HEK293 (cell line): ENCODE measurements around the gene THAP7.
A peak's percentile ranks its signal among the peaks of the same experiment; 100 is the strongest.

Experiments used
- HOXC10 ChIP-seq: sonication (generic); formaldehyde crosslinking; IDR thresholded peaks from 2 replicates; pipeline ENCODE4 v1.8.1; 2023; ENCODE audit warnings: mild to moderate bottlenecking, missing genetic modification reagents
- IKZF3 ChIP-seq: fragments of 450-650 bp; IDR thresholded peaks from 2 replicates; pipeline ENCODE4 v1.5.0; 2018; ENCODE audit warnings: missing biosample characterization, mild to moderate bottlenecking, missing genetic modification characterization, moderate library complexity
- KLF1 ChIP-seq: fragments of 450-650 bp; formaldehyde crosslinking; IDR thresholded peaks from 2 replicates; pipeline ENCODE4 v1.5.1; 2016; ENCODE audit warnings: missing biosample characterization, missing genetic modification characterization
- KLF16 ChIP-seq: fragments of 450-650 bp; formaldehyde crosslinking; IDR thresholded peaks from 2 replicates; pipeline ENCODE4 v1.5.1; 2017; ENCODE audit warnings: missing biosample characterization, missing genetic modification characterization
- MZF1 ChIP-seq: fragments of 450-650 bp; formaldehyde crosslinking; IDR thresholded peaks from 2 replicates; pipeline ENCODE4 v1.5.1; 2017; ENCODE audit warnings: missing biosample characterization, missing genetic modification characterization, borderline replicate concordance
- SCRT2 ChIP-seq: fragments of 450-650 bp; formaldehyde crosslinking; IDR thresholded peaks from 2 replicates; pipeline ENCODE4 v1.5.1; 2016; ENCODE audit warnings: missing biosample characterization, missing genetic modification characterization
- SETDB1 ChIP-seq: IDR thresholded peaks from one replicate; pipeline ENCODE4 v1.6.1; 2017; ENCODE audit warnings: mild to moderate bottlenecking, low read length, moderate library complexity, mixed read lengths; ENCODE audit not compliant: insufficient read length
- SP7 ChIP-seq: fragments of 450-650 bp; formaldehyde crosslinking; IDR thresholded peaks from 2 replicates; pipeline ENCODE4 v1.5.1; 2016; ENCODE audit warnings: missing biosample characterization, missing genetic modification characterization
- ZNF302 ChIP-seq: fragments of 450-650 bp; formaldehyde crosslinking; IDR thresholded peaks from 2 replicates; pipeline ENCODE4 v1.5.1; 2016; ENCODE audit warnings: missing biosample characterization, missing genetic modification characterization, low read depth
- ZNF600 ChIP-seq: fragments of 450-650 bp; formaldehyde crosslinking; IDR thresholded peaks from 2 replicates; pipeline ENCODE4 v1.5.1; 2016; ENCODE audit warnings: missing biosample characterization, missing genetic modification characterization
- ZNF791 ChIP-seq: fragments of 450-650 bp; formaldehyde crosslinking; IDR thresholded peaks from 2 replicates; pipeline ENCODE4 v1.5.1; 2016; ENCODE audit warnings: missing biosample characterization, missing genetic modification characterization
- ZSCAN16 ChIP-seq: fragments of 450-650 bp; formaldehyde crosslinking; IDR thresholded peaks from 2 replicates; pipeline ENCODE4 v1.5.1; 2016; ENCODE audit warnings: missing biosample characterization, missing genetic modification characterization
- TF ChIP-seq, protein P1 (sequence below): fragments of 450-650 bp; formaldehyde crosslinking; IDR thresholded peaks from 2 replicates; pipeline ENCODE4 v1.5.1; 2017; ENCODE audit warnings: missing biosample characterization, missing genetic modification characterization
- TF ChIP-seq, protein P2 (sequence below): fragments of 450-650 bp; formaldehyde crosslinking; IDR thresholded peaks from 2 replicates; pipeline ENCODE4 v1.5.1; 2016; ENCODE audit warnings: missing biosample characterization, missing genetic modification characterization
- TF ChIP-seq, protein P3 (sequence below): fragments of 450-650 bp; formaldehyde crosslinking; IDR thresholded peaks from 2 replicates; pipeline ENCODE4 v1.5.1; 2016; ENCODE audit warnings: missing biosample characterization, missing genetic modification characterization, borderline replicate concordance
- TF ChIP-seq, protein P4 (sequence below): fragments of 450-650 bp; formaldehyde crosslinking; IDR thresholded peaks from 2 replicates; pipeline ENCODE4 v1.5.1; 2016; ENCODE audit warnings: missing biosample characterization, missing genetic modification characterization
- TF ChIP-seq, protein P5 (sequence below): fragments of 450-650 bp; formaldehyde crosslinking; IDR thresholded peaks from 2 replicates; pipeline ENCODE4 v1.5.0; 2017; ENCODE audit warnings: missing biosample characterization, missing genetic modification characterization, borderline replicate concordance
- TF ChIP-seq, protein P6 (sequence below): fragments of 450-650 bp; formaldehyde crosslinking; IDR thresholded peaks from 2 replicates; pipeline ENCODE4 v1.5.1; 2016; ENCODE audit warnings: missing biosample characterization, missing genetic modification characterization
- TF ChIP-seq, protein P7 (sequence below): fragments of 450-650 bp; formaldehyde crosslinking; conservative IDR thresholded peaks from 2 replicates; pipeline ENCODE4 v1.5.1; 2016; ENCODE audit warnings: low read depth, missing biosample characterization, missing genetic modification characterization
- TF ChIP-seq, protein P8 (sequence below): IDR thresholded peaks from 2 replicates; pipeline ENCODE4 v1.6.1; 2011; ENCODE audit warnings: mild to moderate bottlenecking, low read depth, low read length, borderline replicate concordance

The THAP7 gene

DNA sequence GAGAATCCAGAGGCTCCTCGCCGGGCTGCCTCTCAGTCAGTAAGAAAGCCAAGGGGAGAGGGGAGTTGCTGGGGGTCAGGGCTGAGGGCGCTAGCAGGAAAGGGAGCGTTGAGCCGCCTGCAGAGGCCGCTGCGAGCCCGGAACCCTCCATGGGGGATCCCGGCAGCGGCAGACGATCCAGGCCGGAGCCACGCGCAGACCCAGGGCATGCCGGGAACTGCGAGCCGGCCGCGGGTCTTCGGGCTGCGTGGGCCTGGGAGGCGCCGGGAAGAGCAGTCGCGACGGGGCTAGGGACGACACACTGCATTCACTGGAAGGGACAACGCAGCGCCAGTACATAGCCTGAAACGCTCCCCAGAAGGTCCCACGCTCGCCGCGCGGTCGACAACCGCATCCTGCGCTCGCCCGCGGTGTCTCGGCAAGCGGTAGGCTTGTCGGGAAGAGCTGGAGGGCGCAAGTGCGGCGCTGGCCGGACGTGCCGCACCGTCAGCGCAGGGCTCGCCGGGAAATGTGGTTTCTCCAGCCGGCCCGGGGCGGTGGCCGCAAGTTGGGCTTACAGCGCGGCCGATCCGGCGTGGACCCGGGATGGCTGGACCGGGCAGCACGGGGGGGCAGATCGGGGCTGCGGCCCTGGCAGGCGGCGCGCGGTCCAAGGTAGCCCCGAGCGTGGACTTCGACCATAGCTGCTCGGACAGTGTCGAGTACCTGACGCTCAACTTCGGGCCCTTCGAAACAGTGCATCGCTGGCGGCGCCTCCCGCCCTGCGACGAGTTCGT is 19.9 kb downstream of the THAP7 start, which contains the start of gene LZTR1 (continued):
- TF ChIP-seq, protein P1, sequence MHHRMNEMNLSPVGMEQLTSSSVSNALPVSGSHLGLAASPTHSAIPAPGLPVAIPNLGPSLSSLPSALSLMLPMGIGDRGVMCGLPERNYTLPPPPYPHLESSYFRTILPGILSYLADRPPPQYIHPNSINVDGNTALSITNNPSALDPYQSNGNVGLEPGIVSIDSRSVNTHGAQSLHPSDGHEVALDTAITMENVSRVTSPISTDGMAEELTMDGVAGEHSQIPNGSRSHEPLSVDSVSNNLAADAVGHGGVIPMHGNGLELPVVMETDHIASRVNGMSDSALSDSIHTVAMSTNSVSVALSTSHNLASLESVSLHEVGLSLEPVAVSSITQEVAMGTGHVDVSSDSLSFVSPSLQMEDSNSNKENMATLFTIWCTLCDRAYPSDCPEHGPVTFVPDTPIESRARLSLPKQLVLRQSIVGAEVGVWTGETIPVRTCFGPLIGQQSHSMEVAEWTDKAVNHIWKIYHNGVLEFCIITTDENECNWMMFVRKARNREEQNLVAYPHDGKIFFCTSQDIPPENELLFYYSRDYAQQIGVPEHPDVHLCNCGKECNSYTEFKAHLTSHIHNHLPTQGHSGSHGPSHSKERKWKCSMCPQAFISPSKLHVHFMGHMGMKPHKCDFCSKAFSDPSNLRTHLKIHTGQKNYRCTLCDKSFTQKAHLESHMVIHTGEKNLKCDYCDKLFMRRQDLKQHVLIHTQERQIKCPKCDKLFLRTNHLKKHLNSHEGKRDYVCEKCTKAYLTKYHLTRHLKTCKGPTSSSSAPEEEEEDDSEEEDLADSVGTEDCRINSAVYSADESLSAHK (tag by site-specific recombination), result 0 out of 2 replicates have a peak, but pooled peaks have one; percentile 10
- TF ChIP-seq ZNF302 (no peak), SETDB1 (no peak), ZNF600 (tag by site-specific recombination) (peak; percentile 87), KLF1 (0 out of 2 replicates have a peak, but pooled peaks have one; percentile 49), KLF16 (peak; percentile 77), MZF1 (0 out of 2 replicates have a peak, but pooled peaks have one; percentile 72), ZSCAN16 (tag by site-specific recombination) (peak; percentile 62; the same call in 1 of the 2 replicates), SCRT2 (tag by site-specific recombination) (peak; percentile 32; the same call in 1 of the 2 replicates), IKZF3 (tag by site-specific recombination) (peak; percentile 63), SP7 (tag by site-specific recombination) (peak; percentile 93), ZNF791 (tag by site-specific recombination) (no peak), HOXC10 (CRISPR knock-in tag) (no peak)
- TF ChIP-seq, protein P2, sequence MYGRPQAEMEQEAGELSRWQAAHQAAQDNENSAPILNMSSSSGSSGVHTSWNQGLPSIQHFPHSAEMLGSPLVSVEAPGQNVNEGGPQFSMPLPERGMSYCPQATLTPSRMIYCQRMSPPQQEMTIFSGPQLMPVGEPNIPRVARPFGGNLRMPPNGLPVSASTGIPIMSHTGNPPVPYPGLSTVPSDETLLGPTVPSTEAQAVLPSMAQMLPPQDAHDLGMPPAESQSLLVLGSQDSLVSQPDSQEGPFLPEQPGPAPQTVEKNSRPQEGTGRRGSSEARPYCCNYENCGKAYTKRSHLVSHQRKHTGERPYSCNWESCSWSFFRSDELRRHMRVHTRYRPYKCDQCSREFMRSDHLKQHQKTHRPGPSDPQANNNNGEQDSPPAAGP (tag by site-specific recombination), result peak; percentile 90
- TF ChIP-seq, protein P3, sequence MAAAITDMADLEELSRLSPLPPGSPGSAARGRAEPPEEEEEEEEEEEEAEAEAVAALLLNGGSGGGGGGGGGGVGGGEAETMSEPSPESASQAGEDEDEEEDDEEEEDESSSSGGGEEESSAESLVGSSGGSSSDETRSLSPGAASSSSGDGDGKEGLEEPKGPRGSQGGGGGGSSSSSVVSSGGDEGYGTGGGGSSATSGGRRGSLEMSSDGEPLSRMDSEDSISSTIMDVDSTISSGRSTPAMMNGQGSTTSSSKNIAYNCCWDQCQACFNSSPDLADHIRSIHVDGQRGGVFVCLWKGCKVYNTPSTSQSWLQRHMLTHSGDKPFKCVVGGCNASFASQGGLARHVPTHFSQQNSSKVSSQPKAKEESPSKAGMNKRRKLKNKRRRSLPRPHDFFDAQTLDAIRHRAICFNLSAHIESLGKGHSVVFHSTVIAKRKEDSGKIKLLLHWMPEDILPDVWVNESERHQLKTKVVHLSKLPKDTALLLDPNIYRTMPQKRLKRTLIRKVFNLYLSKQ (tag by site-specific recombination), result no peak
- TF ChIP-seq, protein P4, sequence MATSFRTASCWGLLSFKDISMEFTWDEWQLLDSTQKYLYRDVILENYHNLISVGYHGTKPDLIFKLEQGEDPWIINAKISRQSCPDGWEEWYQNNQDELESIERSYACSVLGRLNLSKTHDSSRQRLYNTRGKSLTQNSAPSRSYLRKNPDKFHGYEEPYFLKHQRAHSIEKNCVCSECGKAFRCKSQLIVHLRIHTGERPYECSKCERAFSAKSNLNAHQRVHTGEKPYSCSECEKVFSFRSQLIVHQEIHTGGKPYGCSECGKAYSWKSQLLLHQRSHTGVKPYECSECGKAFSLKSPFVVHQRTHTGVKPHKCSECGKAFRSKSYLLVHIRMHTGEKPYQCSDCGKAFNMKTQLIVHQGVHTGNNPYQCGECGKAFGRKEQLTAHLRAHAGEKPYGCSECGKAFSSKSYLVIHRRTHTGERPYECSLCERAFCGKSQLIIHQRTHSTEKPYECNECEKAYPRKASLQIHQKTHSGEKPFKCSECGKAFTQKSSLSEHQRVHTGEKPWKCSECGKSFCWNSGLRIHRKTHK (tag by site-specific recombination), result no peak
- TF ChIP-seq, protein P5, sequence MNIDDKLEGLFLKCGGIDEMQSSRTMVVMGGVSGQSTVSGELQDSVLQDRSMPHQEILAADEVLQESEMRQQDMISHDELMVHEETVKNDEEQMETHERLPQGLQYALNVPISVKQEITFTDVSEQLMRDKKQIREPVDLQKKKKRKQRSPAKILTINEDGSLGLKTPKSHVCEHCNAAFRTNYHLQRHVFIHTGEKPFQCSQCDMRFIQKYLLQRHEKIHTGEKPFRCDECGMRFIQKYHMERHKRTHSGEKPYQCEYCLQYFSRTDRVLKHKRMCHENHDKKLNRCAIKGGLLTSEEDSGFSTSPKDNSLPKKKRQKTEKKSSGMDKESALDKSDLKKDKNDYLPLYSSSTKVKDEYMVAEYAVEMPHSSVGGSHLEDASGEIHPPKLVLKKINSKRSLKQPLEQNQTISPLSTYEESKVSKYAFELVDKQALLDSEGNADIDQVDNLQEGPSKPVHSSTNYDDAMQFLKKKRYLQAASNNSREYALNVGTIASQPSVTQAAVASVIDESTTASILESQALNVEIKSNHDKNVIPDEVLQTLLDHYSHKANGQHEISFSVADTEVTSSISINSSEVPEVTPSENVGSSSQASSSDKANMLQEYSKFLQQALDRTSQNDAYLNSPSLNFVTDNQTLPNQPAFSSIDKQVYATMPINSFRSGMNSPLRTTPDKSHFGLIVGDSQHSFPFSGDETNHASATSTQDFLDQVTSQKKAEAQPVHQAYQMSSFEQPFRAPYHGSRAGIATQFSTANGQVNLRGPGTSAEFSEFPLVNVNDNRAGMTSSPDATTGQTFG, result peak; percentile 16; the same call in 1 of the 2 replicates
- TF ChIP-seq, protein P6, sequence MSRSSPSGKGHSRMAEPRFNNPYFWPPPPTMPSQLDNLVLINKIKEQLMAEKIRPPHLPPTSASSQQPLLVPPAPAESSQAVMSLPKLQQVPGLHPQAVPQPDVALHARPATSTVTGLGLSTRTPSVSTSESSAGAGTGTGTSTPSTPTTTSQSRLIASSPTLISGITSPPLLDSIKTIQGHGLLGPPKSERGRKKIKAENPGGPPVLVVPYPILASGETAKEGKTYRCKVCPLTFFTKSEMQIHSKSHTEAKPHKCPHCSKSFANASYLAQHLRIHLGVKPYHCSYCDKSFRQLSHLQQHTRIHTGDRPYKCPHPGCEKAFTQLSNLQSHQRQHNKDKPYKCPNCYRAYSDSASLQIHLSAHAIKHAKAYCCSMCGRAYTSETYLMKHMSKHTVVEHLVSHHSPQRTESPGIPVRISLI (tag by site-specific recombination), result no peak
- TF ChIP-seq, protein P7, sequence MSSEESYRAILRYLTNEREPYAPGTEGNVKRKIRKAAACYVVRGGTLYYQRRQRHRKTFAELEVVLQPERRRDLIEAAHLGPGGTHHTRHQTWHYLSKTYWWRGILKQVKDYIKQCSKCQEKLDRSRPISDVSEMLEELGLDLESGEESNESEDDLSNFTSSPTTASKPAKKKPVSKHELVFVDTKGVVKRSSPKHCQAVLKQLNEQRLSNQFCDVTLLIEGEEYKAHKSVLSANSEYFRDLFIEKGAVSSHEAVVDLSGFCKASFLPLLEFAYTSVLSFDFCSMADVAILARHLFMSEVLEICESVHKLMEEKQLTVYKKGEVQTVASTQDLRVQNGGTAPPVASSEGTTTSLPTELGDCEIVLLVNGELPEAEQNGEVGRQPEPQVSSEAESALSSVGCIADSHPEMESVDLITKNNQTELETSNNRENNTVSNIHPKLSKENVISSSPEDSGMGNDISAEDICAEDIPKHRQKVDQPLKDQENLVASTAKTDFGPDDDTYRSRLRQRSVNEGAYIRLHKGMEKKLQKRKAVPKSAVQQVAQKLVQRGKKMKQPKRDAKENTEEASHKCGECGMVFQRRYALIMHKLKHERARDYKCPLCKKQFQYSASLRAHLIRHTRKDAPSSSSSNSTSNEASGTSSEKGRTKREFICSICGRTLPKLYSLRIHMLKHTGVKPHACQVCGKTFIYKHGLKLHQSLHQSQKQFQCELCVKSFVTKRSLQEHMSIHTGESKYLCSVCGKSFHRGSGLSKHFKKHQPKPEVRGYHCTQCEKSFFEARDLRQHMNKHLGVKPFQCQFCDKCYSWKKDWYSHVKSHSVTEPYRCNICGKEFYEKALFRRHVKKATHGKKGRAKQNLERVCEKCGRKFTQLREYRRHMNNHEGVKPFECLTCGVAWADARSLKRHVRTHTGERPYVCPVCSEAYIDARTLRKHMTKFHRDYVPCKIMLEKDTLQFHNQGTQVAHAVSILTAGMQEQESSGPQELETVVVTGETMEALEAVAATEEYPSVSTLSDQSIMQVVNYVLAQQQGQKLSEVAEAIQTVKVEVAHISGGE (tag by site-specific recombination), result peak; percentile 77
- TF ChIP-seq, protein P8, sequence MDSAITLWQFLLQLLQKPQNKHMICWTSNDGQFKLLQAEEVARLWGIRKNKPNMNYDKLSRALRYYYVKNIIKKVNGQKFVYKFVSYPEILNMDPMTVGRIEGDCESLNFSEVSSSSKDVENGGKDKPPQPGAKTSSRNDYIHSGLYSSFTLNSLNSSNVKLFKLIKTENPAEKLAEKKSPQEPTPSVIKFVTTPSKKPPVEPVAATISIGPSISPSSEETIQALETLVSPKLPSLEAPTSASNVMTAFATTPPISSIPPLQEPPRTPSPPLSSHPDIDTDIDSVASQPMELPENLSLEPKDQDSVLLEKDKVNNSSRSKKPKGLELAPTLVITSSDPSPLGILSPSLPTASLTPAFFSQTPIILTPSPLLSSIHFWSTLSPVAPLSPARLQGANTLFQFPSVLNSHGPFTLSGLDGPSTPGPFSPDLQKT, result no peak
